Transverse colon (tissue), 4 donors: Measurements from ENCODE around the gene GABBR2. TPM values are rescaled to one million over a fixed set of nuclear protein-coding genes. Genes with fewer than 3 reads are reported as not detected.

Source experiments
- DNase-seq: peaks from one replicate; pipeline ENCODE4 v3.0.0-alpha.2; 2019
- H3K27ac ChIP-seq, 4 donors: fragments of 200-600 bp; sonication (generic); 2 replicates each; pipeline ENCODE4 v1.5.1; 2016 to 2018; ENCODE audit warnings: inconsistent platforms in 4 of 4
- H3K27me3 ChIP-seq: fragments of 200-600 bp; sonication (generic); 2 replicates; pipeline ENCODE4 v1.5.1; 2017; ENCODE audit warnings: inconsistent platforms
- H3K36me3 ChIP-seq, 4 donors: fragments of 200-600 bp; sonication (generic); 2 replicates each; pipeline ENCODE4 v1.5.1; 2017 to 2019; ENCODE audit warnings: inconsistent platforms in 4 of 4
- H3K4me1 ChIP-seq, 4 donors: fragments of 200-600 bp; sonication (generic); 2 replicates each; pipeline ENCODE4 v1.5.1; 2017 to 2020; ENCODE audit warnings: inconsistent platforms in 4 of 4
- H3K4me3 ChIP-seq, 4 donors: fragments of 200-600 bp; sonication (generic); 1 replicate in 1 of 4; 2 replicates in 3 of 4; pipeline versions ENCODE4 v1.5.1 to v1.6.1; 2017 to 2019; ENCODE audit warnings: inconsistent platforms in 4 of 4
- H3K9me3 ChIP-seq, 2 donors: fragments of 200-600 bp; sonication (generic); 2 replicates each; pipeline ENCODE4 v1.5.1; 2017 to 2019; ENCODE audit warnings: inconsistent platforms in 2 of 2
- EP300 ChIP-seq: sonication (generic); formaldehyde crosslinking; IDR thresholded peaks from one replicate; pipeline ENCODE4 v1.6.1; 2017; ENCODE audit warnings: antibody characterized with exemption, low read depth
- POLR2A ChIP-seq: fragments of 450-650 bp; IDR thresholded peaks from one replicate; pipeline ENCODE4 v1.6.1; 2016; ENCODE audit warnings: antibody characterized with exemption, mild to moderate bottlenecking, moderate library complexity
- POLR2AphosphoS5 ChIP-seq, 3 donors: sonication (generic); formaldehyde crosslinking; IDR thresholded peaks; one replicate each; pipeline ENCODE4 v1.6.1; 2016; ENCODE audit warnings: antibody characterized with exemption in 3 of 3
- whole genome bisulfite sequencing, 2 donors: methylation state at CpG; one replicate each; pipeline ENCODE4 v1.1.5; 2018; ENCODE audit warnings: low coverage in 1 of 2; 5-methylcytosine and 5-hydroxymethylcytosine counted together
- in situ Hi-C, 4 donors: fragments of 200-750 bp; cut with MboI; loops; one replicate each; pipeline versions ENCODE4 v1.15.0 to v1.15.1; 2017; ENCODE audit warnings: low sequenced_read_pairs in 3 of 4, low pct_ligation_motif_present in 1 of 4, low pct_unique_long_range_greater_than_20kb in 1 of 4
- intact Hi-C: fragments of 100-400 bp; cut with DNase I; formaldehyde crosslinking; loops from one replicate; pipeline ENCODE4 v1.15.1; 2023; ENCODE audit warnings: low total_unique reads
- total RNA-seq, 4 donors: library from RNA; depleted of rRNA; stranded (reverse); fragments of >200 nt; gene quantifications; one replicate each; pipeline ENCODE4 v1.1.0, GENCODE V29; 2016
- TF ChIP-seq, protein P1 (sequence below), 5 experiments: fragments of 200-600 bp in 3 of 5; fragments of 450-650 bp in 2 of 5; sonication (generic) in 3 of 5; IDR thresholded peaks; 1 replicate in 2 of 5; 2 replicates in 3 of 5; pipeline ENCODE4 v1.5.1; 2016 to 2017; ENCODE audit warnings: antibody characterized with exemption in 5 of 5, inconsistent platforms in 3 of 5, mild to moderate bottlenecking in 2 of 5, moderate library complexity in 1 of 5

GABBR2 gene
- total RNA-seq, 4 donors from 2014 or later = not detected

DNA sequence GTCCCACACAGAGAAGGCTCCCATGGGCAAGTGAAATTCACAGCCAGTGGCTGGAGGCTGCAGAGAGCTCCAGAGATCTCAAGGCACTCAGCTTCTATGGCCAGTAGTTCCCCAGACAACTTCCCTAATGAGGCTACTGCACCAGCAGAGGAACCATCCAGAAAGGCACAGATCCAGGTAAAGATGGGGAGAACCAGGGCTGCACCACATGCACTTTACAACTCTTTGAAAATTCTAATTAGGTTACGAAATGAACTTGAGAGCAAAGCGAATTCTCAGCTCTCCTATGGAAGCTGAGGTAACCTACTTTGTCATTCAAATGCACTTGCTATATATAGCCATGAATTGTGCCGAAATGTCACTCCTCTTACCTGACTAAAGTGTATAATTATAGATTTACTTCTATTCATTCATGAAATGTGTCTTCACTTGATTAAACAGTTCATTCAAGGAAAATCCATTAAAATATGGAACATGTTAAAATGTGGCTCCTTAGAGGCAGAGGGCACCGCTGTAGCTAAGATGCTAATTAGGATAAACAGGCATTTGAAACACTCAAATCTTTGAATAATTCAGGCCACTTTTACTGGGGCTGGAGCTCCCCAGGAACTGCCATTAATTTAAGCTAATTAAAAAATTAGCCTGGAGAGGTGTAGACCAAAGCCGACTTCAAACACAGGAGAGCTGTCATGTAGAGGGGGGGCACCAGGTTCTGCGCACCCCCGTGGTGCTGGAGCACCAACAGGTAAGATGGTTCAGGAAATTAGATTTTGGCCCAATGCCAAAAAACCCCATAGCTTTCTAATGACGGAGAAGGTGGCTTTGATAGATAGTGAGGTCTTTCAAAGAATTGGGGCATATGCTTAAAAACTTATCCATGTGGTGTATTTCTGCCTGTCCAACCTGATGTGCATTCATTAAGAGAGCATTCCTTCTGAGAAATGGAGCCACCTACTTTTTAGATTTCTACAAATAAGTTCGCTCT lies 204.1 kb downstream of the GABBR2 start:
- Histone ChIP-seq H3K27ac (no peak overlapping the region), H3K36me3 (no peaks in the 10 kb centered on the region), H3K4me1 (no peaks in the 10 kb centered on the region), H3K4me3 (no peak overlapping the region), H3K9me3 (no peaks in the 10 kb centered on the region), H3K27me3 (no peaks in the 10 kb centered on the region)
- WGBS, 2 donors = 60 to 71% methylated on average over 9 of the region's 9 CpGs
- no peak for TF ChIP-seq POLR2AphosphoS5 (IDR thresholded peaks at IDR 0.05)
- TF ChIP-seq, protein P1, sequence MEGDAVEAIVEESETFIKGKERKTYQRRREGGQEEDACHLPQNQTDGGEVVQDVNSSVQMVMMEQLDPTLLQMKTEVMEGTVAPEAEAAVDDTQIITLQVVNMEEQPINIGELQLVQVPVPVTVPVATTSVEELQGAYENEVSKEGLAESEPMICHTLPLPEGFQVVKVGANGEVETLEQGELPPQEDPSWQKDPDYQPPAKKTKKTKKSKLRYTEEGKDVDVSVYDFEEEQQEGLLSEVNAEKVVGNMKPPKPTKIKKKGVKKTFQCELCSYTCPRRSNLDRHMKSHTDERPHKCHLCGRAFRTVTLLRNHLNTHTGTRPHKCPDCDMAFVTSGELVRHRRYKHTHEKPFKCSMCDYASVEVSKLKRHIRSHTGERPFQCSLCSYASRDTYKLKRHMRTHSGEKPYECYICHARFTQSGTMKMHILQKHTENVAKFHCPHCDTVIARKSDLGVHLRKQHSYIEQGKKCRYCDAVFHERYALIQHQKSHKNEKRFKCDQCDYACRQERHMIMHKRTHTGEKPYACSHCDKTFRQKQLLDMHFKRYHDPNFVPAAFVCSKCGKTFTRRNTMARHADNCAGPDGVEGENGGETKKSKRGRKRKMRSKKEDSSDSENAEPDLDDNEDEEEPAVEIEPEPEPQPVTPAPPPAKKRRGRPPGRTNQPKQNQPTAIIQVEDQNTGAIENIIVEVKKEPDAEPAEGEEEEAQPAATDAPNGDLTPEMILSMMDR (IDR thresholded peaks at IDR 0.05) = no peak
- TF ChIP-seq POLR2A = no peak
- no peak for TF ChIP-seq EP300
- no peak for DNase-seq
- in situ Hi-C loops (no loop called here), intact Hi-C loops (no loop called here)

DNA sequence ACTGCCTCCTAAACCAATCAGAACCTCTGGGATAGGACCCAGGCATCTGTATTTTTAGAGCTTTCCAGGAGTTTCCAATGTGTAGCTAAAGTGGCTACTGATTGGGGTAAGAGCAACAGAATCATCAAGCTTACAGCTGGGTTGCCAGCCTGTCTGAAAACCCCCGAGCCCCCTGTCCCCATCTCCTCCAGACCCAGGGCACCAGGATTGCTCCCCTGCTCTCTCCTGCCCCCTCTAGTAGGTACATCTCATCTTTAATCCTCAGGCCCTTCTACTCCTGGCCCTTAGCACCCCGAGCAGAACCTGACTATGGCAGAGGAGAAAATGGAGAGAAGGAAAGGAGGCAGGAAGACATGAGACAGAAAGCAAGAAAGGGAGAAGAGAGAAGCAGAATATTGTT lies 204.9 kb downstream of the GABBR2 start:
- TF ChIP-seq POLR2A (no peak), POLR2AphosphoS5 (IDR thresholded peaks at IDR 0.05) (no peak), EP300 (no peak)
- TF ChIP-seq, protein P1 (IDR thresholded peaks at IDR 0.05) = no peak
- WGBS, 2 donors = 57% methylated on average over 2 of the region's 2 CpGs; no CpG with 5 or more reads in 1 of the 2 donors
- no peaks in the 10 kb centered on the region for H3K4me1 ChIP-seq
- no peak for DNase-seq
- H3K36me3 ChIP-seq = no peaks in the 10 kb centered on the region
- in situ Hi-C loops = no loop called here
- H3K4me3 ChIP-seq = no peak overlapping the region
- H3K9me3 ChIP-seq = no peaks in the 10 kb centered on the region
- no peak overlapping the region for H3K27ac ChIP-seq
- intact Hi-C loops = no loop called here
- no peaks in the 10 kb centered on the region for H3K27me3 ChIP-seq

DNA sequence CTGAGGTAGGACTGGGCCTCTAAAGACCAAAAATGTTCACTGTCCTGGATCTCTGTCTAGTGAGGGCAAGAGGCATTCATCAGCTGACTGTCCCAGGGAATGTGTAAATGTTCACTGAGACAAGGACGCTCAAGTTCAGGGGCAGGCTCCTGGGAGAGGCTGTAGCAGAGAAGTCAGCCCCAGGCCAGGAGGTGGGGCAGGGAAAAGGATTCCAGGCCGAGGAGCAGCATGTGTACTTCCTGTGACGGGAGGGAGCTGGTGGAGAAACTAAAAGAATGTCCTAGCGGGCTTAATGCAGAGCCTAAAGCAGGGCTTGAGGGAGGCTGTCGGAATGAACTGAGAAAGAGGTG lies 205.8 kb downstream of the GABBR2 start:
- 40 to 55% methylated on average over 2 to 5 of the region's 5 CpGs for WGBS, 2 donors

DNA sequence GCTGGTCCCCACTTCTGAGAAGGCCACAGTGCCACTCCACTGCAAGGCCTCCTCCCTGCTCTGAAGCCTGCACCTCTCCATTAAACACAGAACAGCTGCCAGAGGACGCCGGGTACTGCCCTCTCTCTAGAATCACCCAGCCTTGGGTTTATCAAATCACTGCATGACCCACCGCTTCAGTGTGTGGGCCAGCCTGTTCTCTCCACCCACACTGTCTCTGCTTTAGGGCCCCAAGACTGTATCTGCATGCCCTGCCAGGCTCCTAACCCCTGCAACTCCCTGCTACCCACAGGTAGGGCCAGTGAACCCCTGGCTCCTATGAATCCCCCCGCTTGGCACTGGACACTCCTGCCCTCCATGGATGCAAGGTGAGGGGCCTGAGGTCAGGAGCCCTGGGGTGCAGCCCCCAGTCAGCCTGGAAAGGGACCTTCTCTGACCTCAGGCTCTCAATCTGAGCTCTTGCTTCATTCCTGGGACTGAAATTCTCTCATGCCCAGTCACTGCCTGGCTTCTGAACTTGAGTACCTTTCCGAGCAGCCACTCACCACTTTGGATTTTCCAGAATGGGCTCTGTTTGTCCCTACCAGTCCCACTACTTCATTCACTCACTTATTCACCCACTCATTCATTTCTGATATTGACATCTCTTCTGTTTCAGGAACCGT lies 206.3 kb downstream of the GABBR2 start:
- Histone ChIP-seq H3K27ac (no peak overlapping the region), H3K4me3 (no peak overlapping the region), H3K9me3 (no peaks in the 10 kb centered on the region), H3K36me3 (no peaks in the 10 kb centered on the region), H3K27me3 (no peaks in the 10 kb centered on the region), H3K4me1 (no peaks in the 10 kb centered on the region)
- in situ Hi-C loops = no loop called here
- intact Hi-C loops = no loop called here
- 80 to 87% methylated on average over 4 to 6 of the region's 6 CpGs for WGBS, 2 donors
- no peak for DNase-seq
- TF ChIP-seq POLR2AphosphoS5 (IDR thresholded peaks at IDR 0.05) = no peak
- TF ChIP-seq, protein P1 (IDR thresholded peaks at IDR 0.05) = no peak

More for the DNA sequence above, 205.8 kb downstream of the GABBR2 start:
- H3K27ac ChIP-seq = no peak overlapping the region
- no peak for DNase-seq
- no peaks in the 10 kb centered on the region for H3K9me3 ChIP-seq
- in situ Hi-C loops = no loop called here
- H3K36me3 ChIP-seq = no peaks in the 10 kb centered on the region
- H3K4me3 ChIP-seq = no peak overlapping the region
- TF ChIP-seq POLR2AphosphoS5 (IDR thresholded peaks at IDR 0.05) (no peak), EP300 (no peak), POLR2A (no peak)
- TF ChIP-seq, protein P1 (IDR thresholded peaks at IDR 0.05) = no peak
- no peaks in the 10 kb centered on the region for H3K4me1 ChIP-seq
- intact Hi-C loops = no loop called here
- H3K27me3 ChIP-seq = no peaks in the 10 kb centered on the region
